ENCODE results near the gene CHST8. TPM values are rescaled to one million over a fixed set of nuclear protein-coding genes. Genes with fewer than 3 reads are reported as not detected.
"Not testable (repeated sequence)": the region's sequence is repeated elsewhere in the genome, so short reads cannot be mapped to it uniquely, and the experiment has no call there.

CHST8 gene
- total and polyA plus RNA-seq, 2 donors = 0.23 to 0.47 TPM

DNA sequence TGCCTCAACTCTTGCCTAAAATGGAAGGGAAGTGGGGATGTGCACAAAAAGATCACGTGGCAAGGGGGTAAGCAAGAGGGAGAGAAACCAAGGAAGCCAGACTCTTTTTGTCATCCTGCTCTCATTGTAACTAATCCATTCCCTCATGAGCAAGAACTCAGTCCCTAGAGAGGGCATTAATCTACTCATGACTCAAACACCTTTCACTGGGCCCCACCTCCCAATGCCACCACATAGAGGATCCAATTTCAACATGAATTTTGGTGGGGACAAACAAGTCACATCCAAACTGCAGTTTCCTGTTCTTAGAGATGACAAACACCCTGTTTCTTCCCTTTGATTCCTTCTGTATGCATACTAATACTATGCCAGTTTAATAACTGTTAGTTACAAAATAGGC is 11.2 kb upstream of the CHST8 start:
- Histone ChIP-seq H3K9me3 (ENCODE audit: control insufficient read depth in 2 of 2, insufficient read depth in 1 of 2, low read length in 1 of 2) (no peaks in the 10 kb centered on the region), H3K27ac (ENCODE audit: low read depth in 1 of 2, low read length in 1 of 2) (no peak overlapping the region), H3K36me3 (ENCODE audit: control insufficient read depth in 2 of 2, insufficient read depth in 2 of 2, low read length in 1 of 2) (no peaks in the 10 kb centered on the region), H3K4me1 (ENCODE audit: control insufficient read depth in 2 of 2, insufficient read depth in 2 of 2, low read length in 2 of 2) (no peaks in the 10 kb centered on the region), H3K4me3 (ENCODE audit: low read length in 2 of 2) (no peak overlapping the region), H3K27me3 (ENCODE audit: control insufficient read depth in 2 of 2, insufficient read depth in 1 of 2, low read length in 1 of 2) (no peaks in the 10 kb centered on the region)
- no peak for DNase-seq (ENCODE audit: low read depth in 6 of 9, low spot score in 9 of 9)
- 96% methylated on average over 1 of the region's 1 CpG for WGBS

DNA sequence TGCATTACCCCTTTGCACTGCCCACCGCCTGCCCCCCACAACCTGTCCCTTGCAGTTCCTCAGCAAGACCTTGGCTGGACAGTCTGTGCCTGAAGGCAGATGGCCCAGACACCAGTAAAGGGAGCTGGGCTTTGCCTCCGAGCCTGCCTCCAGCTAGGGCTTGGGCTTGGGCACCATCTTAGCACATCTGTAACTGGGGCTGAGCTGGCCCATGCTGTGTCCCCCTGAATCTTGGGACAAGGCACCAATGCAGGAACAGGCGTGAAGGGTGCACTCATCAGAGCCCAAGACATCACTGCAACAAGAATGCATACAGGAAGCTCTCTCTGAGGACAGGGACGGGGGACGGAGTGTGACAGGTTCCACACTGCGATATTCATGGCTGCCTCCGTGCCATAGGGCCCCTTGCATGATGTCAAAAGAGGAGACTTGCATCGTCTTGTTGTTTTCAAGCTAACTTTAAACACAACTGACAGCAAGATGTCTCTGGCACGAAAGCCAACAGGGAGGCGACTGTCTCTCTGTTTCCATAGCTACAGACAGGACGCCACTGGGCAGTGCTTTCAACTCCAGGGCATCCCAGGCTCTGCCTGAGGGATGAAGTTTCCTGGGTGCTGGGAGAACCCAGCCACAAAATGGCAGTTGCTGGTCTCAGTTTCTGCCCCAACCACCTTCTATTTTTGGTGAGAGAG is 8.7 kb upstream of the CHST8 start:
- Histone ChIP-seq H3K27me3 (ENCODE audit: control insufficient read depth in 2 of 2, insufficient read depth in 1 of 2, low read length in 1 of 2) (peaks cover 0 to 2% of the 10 kb centered on the region in 2 donors), H3K27ac (ENCODE audit: low read depth in 1 of 2, low read length in 1 of 2) (no peak overlapping the region), H3K4me1 (ENCODE audit: control insufficient read depth in 2 of 2, insufficient read depth in 2 of 2, low read length in 2 of 2) (no peaks in the 10 kb centered on the region), H3K4me3 (ENCODE audit: low read length in 2 of 2) (no peak overlapping the region), H3K9me3 (ENCODE audit: control insufficient read depth in 2 of 2, insufficient read depth in 1 of 2, low read length in 1 of 2) (no peaks in the 10 kb centered on the region), H3K36me3 (ENCODE audit: control insufficient read depth in 2 of 2, insufficient read depth in 2 of 2, low read length in 1 of 2) (no peaks in the 10 kb centered on the region)
- WGBS = 76% methylated on average over 11 of the region's 11 CpGs
- DNase-seq (ENCODE audit: low read depth in 6 of 9, low spot score in 9 of 9) = no peak

DNA sequence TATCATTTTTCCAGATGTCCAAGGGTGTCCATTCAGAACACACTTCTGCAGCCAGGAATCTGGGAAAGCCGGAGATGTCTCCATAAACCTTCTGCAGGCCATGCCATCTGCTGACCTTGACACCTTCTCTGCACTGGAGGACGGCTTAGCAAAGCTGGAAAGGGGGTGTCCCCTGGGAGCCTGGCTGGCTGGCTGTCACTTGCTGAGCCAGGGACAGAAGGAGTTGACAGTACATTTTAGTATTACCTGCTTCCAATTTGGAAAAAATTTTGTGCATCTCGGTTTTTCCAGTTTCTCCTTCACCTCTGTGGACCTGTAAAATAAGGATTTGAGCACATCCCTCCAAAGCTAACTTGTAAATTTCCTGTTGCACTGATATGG is 8.1 kb upstream of the CHST8 start:
- peaks cover 0 to 2% of the 10 kb centered on the region in 2 donors for H3K27me3 ChIP-seq (ENCODE audit: control insufficient read depth in 2 of 2, insufficient read depth in 1 of 2, low read length in 1 of 2)
- 70% methylated on average over 3 of the region's 3 CpGs for WGBS
- no peak overlapping the region for H3K27ac ChIP-seq (ENCODE audit: low read depth in 1 of 2, low read length in 1 of 2)
- H3K4me3 ChIP-seq (ENCODE audit: low read length in 2 of 2) = no peak overlapping the region
- no peaks in the 10 kb centered on the region for H3K9me3 ChIP-seq (ENCODE audit: control insufficient read depth in 2 of 2, insufficient read depth in 1 of 2, low read length in 1 of 2)
- H3K4me1 ChIP-seq (ENCODE audit: control insufficient read depth in 2 of 2, insufficient read depth in 2 of 2, low read length in 2 of 2) = no peaks in the 10 kb centered on the region
- no peaks in the 10 kb centered on the region for H3K36me3 ChIP-seq (ENCODE audit: control insufficient read depth in 2 of 2, insufficient read depth in 2 of 2, low read length in 1 of 2)
- DNase-seq (ENCODE audit: low read depth in 6 of 9, low spot score in 9 of 9) = no peak

DNA sequence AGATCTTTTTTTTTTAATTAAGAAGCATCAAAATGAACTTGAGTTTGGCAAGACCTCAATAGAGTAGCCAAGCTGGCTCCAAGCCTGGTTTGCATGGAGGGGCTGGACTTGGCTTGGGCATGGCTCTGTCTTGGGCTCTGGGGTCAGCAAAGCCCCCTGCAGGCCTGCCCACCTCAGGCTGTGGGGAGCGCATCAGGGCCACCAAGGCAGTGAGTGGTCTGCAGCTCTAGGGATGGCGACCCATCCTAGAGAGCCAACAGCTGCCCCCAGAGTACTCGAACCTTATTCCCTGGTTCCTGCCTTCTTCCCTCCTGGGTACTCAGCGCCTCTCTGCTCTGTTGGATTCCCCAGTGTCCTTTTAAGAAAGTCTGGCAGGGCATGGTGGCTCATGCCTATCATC is 5.4 kb upstream of the CHST8 start:
- 94% methylated on average over 4 of the region's 4 CpGs for WGBS
- no peaks in the 10 kb centered on the region for H3K36me3 ChIP-seq (ENCODE audit: control insufficient read depth in 2 of 2, insufficient read depth in 2 of 2, low read length in 1 of 2)
- DNase-seq (ENCODE audit: low read depth in 6 of 9, low spot score in 9 of 9) = no peak
- no peak overlapping the region for H3K27ac ChIP-seq (ENCODE audit: low read depth in 1 of 2, low read length in 1 of 2)
- H3K27me3 ChIP-seq (ENCODE audit: control insufficient read depth in 2 of 2, insufficient read depth in 1 of 2, low read length in 1 of 2) = peaks cover 14 to 27% of the 10 kb centered on the region in 2 donors
- no peak overlapping the region for H3K4me3 ChIP-seq (ENCODE audit: low read length in 2 of 2)
- no peaks in the 10 kb centered on the region for H3K4me1 ChIP-seq (ENCODE audit: control insufficient read depth in 2 of 2, insufficient read depth in 2 of 2, low read length in 2 of 2)
- no peaks in the 10 kb centered on the region for H3K9me3 ChIP-seq (ENCODE audit: control insufficient read depth in 2 of 2, insufficient read depth in 1 of 2, low read length in 1 of 2)

DNA sequence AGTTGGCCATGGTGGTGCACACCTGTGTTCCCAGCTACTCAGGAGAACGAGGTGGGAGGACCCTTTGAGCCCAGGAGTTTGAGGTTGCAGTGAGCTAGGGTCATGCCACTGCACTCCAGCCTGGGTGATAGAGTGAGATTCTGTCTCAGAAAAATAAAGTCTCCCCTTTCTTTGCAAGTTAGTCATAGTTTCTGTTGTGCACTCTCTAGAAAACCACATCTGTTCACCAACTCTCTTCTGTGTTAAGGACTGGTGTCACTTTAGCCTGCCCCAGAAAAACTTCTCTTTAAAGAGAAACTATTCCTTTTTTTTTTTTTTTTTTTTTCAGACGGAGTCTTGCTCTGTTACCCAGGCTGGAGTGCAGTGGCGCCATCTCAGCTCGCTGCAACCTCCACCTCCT is 4.9 kb upstream of the CHST8 start:
- H3K36me3 ChIP-seq (ENCODE audit: control insufficient read depth in 2 of 2, insufficient read depth in 2 of 2, low read length in 1 of 2) = no peaks in the 10 kb centered on the region
- no peaks in the 10 kb centered on the region for H3K4me1 ChIP-seq (ENCODE audit: control insufficient read depth in 2 of 2, insufficient read depth in 2 of 2, low read length in 2 of 2)
- H3K4me3 ChIP-seq (ENCODE audit: low read length in 2 of 2) = no peak overlapping the region
- H3K9me3 ChIP-seq (ENCODE audit: control insufficient read depth in 2 of 2, insufficient read depth in 1 of 2, low read length in 1 of 2) = no peaks in the 10 kb centered on the region
- WGBS = 84% methylated on average over 4 of the region's 4 CpGs
- H3K27ac ChIP-seq (ENCODE audit: low read depth in 1 of 2, low read length in 1 of 2) = no peak overlapping the region
- peaks cover 19 to 31% of the 10 kb centered on the region in 2 donors for H3K27me3 ChIP-seq (ENCODE audit: control insufficient read depth in 2 of 2, insufficient read depth in 1 of 2, low read length in 1 of 2)
- no peak for DNase-seq (ENCODE audit: low read depth in 6 of 9, low spot score in 9 of 9)

DNA sequence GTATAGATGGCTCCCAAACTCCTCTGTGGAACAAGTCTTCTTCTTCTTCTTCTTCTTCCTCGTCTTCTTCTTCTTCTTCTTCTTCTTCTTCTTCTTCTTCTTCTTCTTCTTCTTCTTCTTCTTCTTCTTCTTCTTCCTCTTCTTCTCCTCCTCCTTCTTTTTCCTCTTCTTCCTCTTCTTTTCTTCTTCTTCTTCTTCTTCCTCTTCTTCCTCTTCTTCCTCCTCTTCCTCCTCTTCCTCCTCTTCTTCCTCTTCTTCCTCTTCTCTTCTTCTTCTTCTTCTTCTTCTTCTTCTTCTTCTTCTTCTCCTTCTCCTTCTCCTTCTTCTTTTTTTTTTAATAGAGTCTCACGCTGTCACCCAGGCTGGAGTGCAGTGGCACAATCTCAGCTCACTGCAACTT is 3.4 kb upstream of the CHST8 start:
- not testable (repeated sequence) for H3K4me1 ChIP-seq (ENCODE audit: control insufficient read depth in 2 of 2, insufficient read depth in 2 of 2, low read length in 2 of 2); DNase-seq (ENCODE audit: low read depth in 6 of 9, low spot score in 9 of 9); H3K9me3 ChIP-seq (ENCODE audit: control insufficient read depth in 2 of 2, insufficient read depth in 1 of 2, low read length in 1 of 2); H3K36me3 ChIP-seq (ENCODE audit: control insufficient read depth in 2 of 2, insufficient read depth in 2 of 2, low read length in 1 of 2); H3K27ac ChIP-seq (ENCODE audit: low read depth in 1 of 2, low read length in 1 of 2); H3K4me3 ChIP-seq (ENCODE audit: low read length in 2 of 2)
- WGBS = 49% methylated on average over 2 of the region's 2 CpGs
- peaks cover 34 to 46% of the 10 kb centered on the region in 2 donors for H3K27me3 ChIP-seq (ENCODE audit: control insufficient read depth in 2 of 2, insufficient read depth in 1 of 2, low read length in 1 of 2)

DNA sequence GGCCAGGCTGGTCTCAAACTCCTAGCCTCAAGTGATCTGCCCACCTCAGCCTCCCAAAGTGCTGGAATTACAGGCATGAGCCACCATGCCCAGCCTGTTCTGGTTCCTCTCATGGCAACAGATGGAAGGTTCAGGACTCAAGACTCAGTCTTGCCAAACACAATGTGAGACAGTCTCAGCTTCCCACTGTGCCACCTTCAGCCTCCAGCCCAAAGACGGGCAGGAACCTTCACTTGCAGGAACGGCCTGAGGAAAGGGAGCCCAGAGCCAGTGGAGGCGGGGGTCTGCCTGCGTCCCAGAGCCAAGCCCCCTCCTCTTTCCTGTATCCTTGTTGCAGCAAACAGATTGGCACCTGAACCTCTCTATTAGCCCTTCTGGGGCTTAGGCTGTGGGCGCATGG is 2.9 kb upstream of the CHST8 start:
- 84% methylated on average over 5 of the region's 5 CpGs for WGBS
- peaks cover 39 to 51% of the 10 kb centered on the region in 2 donors for H3K27me3 ChIP-seq (ENCODE audit: control insufficient read depth in 2 of 2, insufficient read depth in 1 of 2, low read length in 1 of 2)

DNA sequence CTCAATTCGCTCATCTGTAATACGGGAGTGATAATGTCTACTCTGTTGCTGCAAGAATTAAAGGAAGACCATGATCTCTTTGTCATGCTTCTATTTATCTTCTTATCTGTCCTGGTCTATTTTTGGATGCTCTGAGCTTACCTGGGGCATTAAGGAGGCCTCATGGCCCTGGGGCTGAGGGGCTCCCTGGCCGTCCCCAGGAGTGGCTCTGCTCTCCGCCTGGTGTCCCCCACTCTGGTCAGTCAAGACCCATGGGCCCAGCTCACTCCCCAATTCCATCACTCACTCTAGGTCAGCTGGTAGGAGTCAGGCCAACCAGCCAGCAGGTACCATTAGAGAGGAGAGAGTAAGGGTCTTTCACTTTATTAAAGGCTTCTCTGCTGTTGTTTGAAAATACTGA is 1.1 kb upstream of the CHST8 start:
- H3K4me1 ChIP-seq (ENCODE audit: control insufficient read depth in 2 of 2, insufficient read depth in 2 of 2, low read length in 2 of 2) = no peaks in the 10 kb centered on the region
- H3K27me3 ChIP-seq (ENCODE audit: control insufficient read depth in 2 of 2, insufficient read depth in 1 of 2, low read length in 1 of 2) = peaks cover 39 to 64% of the 10 kb centered on the region in 2 donors
- H3K9me3 ChIP-seq (ENCODE audit: control insufficient read depth in 2 of 2, insufficient read depth in 1 of 2, low read length in 1 of 2) = no peaks in the 10 kb centered on the region
- H3K27ac ChIP-seq (ENCODE audit: low read depth in 1 of 2, low read length in 1 of 2) = no peak overlapping the region
- H3K4me3 ChIP-seq (ENCODE audit: low read length in 2 of 2) = no peak overlapping the region
- WGBS = 93% methylated on average over 4 of the region's 4 CpGs
- no peak for DNase-seq (ENCODE audit: low read depth in 6 of 9, low spot score in 9 of 9)
- no peaks in the 10 kb centered on the region for H3K36me3 ChIP-seq (ENCODE audit: control insufficient read depth in 2 of 2, insufficient read depth in 2 of 2, low read length in 1 of 2)

More for the DNA sequence above, 2.9 kb upstream of the CHST8 start:
- H3K27ac ChIP-seq (ENCODE audit: low read depth in 1 of 2, low read length in 1 of 2) = no peak overlapping the region
- no peak overlapping the region for H3K4me3 ChIP-seq (ENCODE audit: low read length in 2 of 2)
- no peaks in the 10 kb centered on the region for H3K9me3 ChIP-seq (ENCODE audit: control insufficient read depth in 2 of 2, insufficient read depth in 1 of 2, low read length in 1 of 2)
- no peaks in the 10 kb centered on the region for H3K4me1 ChIP-seq (ENCODE audit: control insufficient read depth in 2 of 2, insufficient read depth in 2 of 2, low read length in 2 of 2)
- DNase-seq (ENCODE audit: low read depth in 6 of 9, low spot score in 9 of 9) = no peak
- no peaks in the 10 kb centered on the region for H3K36me3 ChIP-seq (ENCODE audit: control insufficient read depth in 2 of 2, insufficient read depth in 2 of 2, low read length in 1 of 2)

DNA sequence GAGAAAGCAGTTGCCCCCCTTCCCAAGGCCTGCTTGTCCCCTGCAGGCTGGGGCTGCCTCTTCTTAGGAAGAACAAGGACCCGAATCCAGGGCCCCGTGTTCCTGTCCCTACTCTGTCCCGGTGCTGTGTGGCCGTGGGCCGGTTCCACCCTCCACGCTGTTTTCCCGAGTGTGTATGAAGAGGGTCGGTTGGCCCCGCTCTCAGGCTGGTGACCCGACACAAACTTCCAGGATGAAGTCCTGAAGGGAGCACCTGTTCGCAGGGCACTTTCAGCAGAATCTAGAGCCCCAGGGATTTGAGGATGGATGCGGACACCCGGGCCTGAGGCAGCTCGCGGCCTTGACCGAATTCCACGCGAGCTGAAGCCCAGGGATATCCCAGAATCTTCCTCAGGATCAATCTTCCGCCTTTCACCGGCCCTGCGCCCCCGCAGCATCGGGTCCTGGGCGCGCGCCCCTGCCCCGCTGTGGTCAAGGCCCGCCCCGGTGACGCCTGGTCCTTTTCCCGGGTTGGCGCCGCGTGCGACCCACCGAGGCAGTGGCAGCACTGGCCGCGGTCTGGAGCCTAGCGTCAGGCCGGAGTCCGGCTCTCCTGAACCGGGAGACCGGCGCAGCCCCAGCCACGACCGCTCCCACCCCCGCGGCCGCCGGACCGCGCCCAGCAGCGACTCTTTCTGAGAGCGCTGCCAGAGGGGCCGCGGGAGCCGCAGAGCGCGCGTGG is 528 bp upstream of the CHST8 start:
- no peak for DNase-seq (ENCODE audit: low read depth in 6 of 9, low spot score in 9 of 9)
- WGBS = 16% methylated on average over 60 of the region's 60 CpGs
- Histone ChIP-seq H3K9me3 (ENCODE audit: control insufficient read depth in 2 of 2, insufficient read depth in 1 of 2, low read length in 1 of 2) (no peaks in the 10 kb centered on the region), H3K36me3 (ENCODE audit: control insufficient read depth in 2 of 2, insufficient read depth in 2 of 2, low read length in 1 of 2) (no peaks in the 10 kb centered on the region), H3K4me3 (ENCODE audit: low read length in 2 of 2) (no peak overlapping the region), H3K4me1 (ENCODE audit: control insufficient read depth in 2 of 2, insufficient read depth in 2 of 2, low read length in 2 of 2) (no peaks in the 10 kb centered on the region), H3K27me3 (ENCODE audit: control insufficient read depth in 2 of 2, insufficient read depth in 1 of 2, low read length in 1 of 2) (peaks cover 39 to 68% of the 10 kb centered on the region in 2 donors), H3K27ac (ENCODE audit: low read depth in 1 of 2, low read length in 1 of 2) (no peak overlapping the region)
